ENCODE data around the gene ST7L. TPM values are rescaled to one million over a fixed set of nuclear protein-coding genes. Genes with fewer than 3 reads are reported as not detected.

The ST7L gene
- total RNA-seq, 2 experiments from 2014 or later = 25.5 to 29.8 TPM

DNA sequence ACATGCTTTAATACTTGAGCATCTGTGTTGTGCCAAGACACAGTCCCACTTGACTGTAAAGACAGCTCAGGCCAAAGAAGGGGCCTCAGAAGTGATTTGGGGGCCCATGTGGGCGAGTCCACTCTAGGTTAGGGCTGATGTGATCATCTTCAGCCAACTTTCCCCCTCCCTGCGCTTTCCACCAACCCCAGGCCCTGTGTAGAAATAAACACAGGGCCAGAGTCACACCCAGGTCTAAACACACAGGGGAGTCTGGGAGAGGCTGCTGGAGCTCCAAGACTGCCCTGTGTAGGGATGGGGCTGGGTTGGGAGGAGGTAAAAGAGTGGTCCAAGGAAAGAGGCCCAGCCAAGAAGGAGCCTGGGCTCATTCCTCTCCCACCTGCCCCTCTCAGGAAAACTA, 112.6 kb downstream of the ST7L start:
- Histone ChIP-seq H3K36me3 (ENCODE audit: insufficient read depth, low read length) (no peaks in the 10 kb centered on the region), H3K9me3 (ENCODE audit: control insufficient read depth in 1 of 2, insufficient read depth in 1 of 2, low read length in 2 of 2) (peaks cover 0 to 4% of the 10 kb centered on the region in 2 experiments), H3K4me3 (ENCODE audit: low read length) (no peak overlapping the region), H3K27me3 (ENCODE audit: control insufficient read depth in 1 of 2, insufficient read depth in 2 of 2, low read length in 2 of 2) (peaks cover 35 to 57% of the 10 kb centered on the region in 2 experiments), H3K27ac (ENCODE audit: low read depth in 1 of 2, low read length in 2 of 2) (no peak overlapping the region), H3K4me1 (ENCODE audit: insufficient read depth, low read length) (peaks cover 34% of the 10 kb centered on the region)
- DNase-seq = no peak
- Mint-ChIP-seq H3K36me3 (ENCODE audit: low read depth) (no peaks in the 10 kb centered on the region), H3K27me3 (peaks cover 56% of the 10 kb centered on the region), H3K9me3 (no peaks in the 10 kb centered on the region), H3K4me1 (ENCODE audit: low read depth) (peaks cover 7% of the 10 kb centered on the region), H3K27ac (no peak overlapping the region), H3K4me3 (no peak overlapping the region)
- intact Hi-C loops (cut with DNase I, micrococcal nuclease) = no loop called here
- ATAC-seq (ENCODE audit: poor library complexity) = no peak
- CTCF ChIA-PET = no interaction called here
- POLR2A ChIA-PET = no interaction called here
- TF ChIP-seq CTCF (IDR thresholded peaks at IDR 0.05) = no peak

- ChIA-PET POLR2A (no interaction called here), CTCF (interaction anchor here (0.5 kb wide), 1 partner anchor 169 kb away, joined by 3 read pairs; no protein-coding TSS in a partner anchor)
- H3K36me3 ChIP-seq (ENCODE audit: insufficient read depth, low read length) = no peaks in the 10 kb centered on the region
- H3K27me3 ChIP-seq (ENCODE audit: control insufficient read depth in 1 of 2, insufficient read depth in 2 of 2, low read length in 2 of 2) = peaks cover 40 to 61% of the 10 kb centered on the region in 2 experiments
- H3K4me3 ChIP-seq (ENCODE audit: low read length) = no peak overlapping the region
- H3K4me3 Mint-ChIP-seq = no peak overlapping the region
- no peak overlapping the region for H3K27ac ChIP-seq (ENCODE audit: low read depth in 1 of 2, low read length in 2 of 2)
- peaks cover 0 to 4% of the 10 kb centered on the region in 2 experiments for H3K9me3 ChIP-seq (ENCODE audit: control insufficient read depth in 1 of 2, insufficient read depth in 1 of 2, low read length in 2 of 2)
- no peak for TF ChIP-seq CTCF (IDR thresholded peaks at IDR 0.05)
- no peaks in the 10 kb centered on the region for H3K9me3 Mint-ChIP-seq
- intact Hi-C loops (cut with DNase I, micrococcal nuclease) = no loop called here
- peaks cover 60% of the 10 kb centered on the region for H3K27me3 Mint-ChIP-seq
- H3K27ac Mint-ChIP-seq = no peak overlapping the region
- no peak for DNase-seq
- peaks cover 34% of the 10 kb centered on the region for H3K4me1 ChIP-seq (ENCODE audit: insufficient read depth, low read length)
- peaks cover 7% of the 10 kb centered on the region for H3K4me1 Mint-ChIP-seq (ENCODE audit: low read depth)
- ATAC-seq (ENCODE audit: poor library complexity) = no peak
- no peaks in the 10 kb centered on the region for H3K36me3 Mint-ChIP-seq (ENCODE audit: low read depth)
These were observed 113.1 kb downstream of the ST7L start for GRCh38 chr1:112505878-112506277.

DNA sequence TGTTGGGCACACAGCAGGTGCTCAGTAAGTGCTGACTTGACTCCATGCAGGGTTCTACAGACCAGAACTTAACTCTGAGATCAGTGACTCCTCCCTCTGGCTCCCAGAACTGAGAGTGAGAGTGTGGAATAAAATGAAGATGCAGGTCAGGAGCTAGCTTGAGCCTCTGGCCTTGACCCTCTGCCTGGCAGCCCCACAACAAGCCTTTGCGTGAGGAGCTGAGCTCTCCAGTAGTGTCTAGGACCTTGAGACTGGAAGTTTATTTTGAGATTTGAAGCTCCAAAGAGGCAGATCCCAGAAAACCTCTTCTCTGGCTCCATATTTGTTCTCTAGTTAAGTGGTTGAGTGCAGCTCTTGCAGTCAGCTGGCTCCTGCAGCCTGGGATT, 113.5 kb downstream of the ST7L start:
- Mint-ChIP-seq H3K27me3 (peaks cover 57% of the 10 kb centered on the region), H3K4me1 (ENCODE audit: low read depth) (peaks cover 7% of the 10 kb centered on the region), H3K27ac (no peak overlapping the region), H3K36me3 (ENCODE audit: low read depth) (no peaks in the 10 kb centered on the region), H3K4me3 (no peak overlapping the region), H3K9me3 (no peaks in the 10 kb centered on the region)
- no peak for DNase-seq
- no peak for ATAC-seq (ENCODE audit: poor library complexity)
- Histone ChIP-seq H3K4me1 (ENCODE audit: insufficient read depth, low read length) (peaks cover 34% of the 10 kb centered on the region), H3K27me3 (ENCODE audit: control insufficient read depth in 1 of 2, insufficient read depth in 2 of 2, low read length in 2 of 2) (peaks cover 41 to 62% of the 10 kb centered on the region in 2 experiments), H3K36me3 (ENCODE audit: insufficient read depth, low read length) (no peaks in the 10 kb centered on the region), H3K4me3 (ENCODE audit: low read length) (no peak overlapping the region), H3K9me3 (ENCODE audit: control insufficient read depth in 1 of 2, insufficient read depth in 1 of 2, low read length in 2 of 2) (peaks cover 0 to 4% of the 10 kb centered on the region in 2 experiments), H3K27ac (ENCODE audit: low read depth in 1 of 2, low read length in 2 of 2) (no peak overlapping the region)
- CTCF ChIA-PET = interaction anchor here (0.5 kb wide), 1 partner anchor 168 kb away, joined by 3 read pairs; no protein-coding TSS in a partner anchor
- POLR2A ChIA-PET = no interaction called here
- TF ChIP-seq CTCF (IDR thresholded peaks at IDR 0.05) = no peak
- intact Hi-C loops (cut with DNase I, micrococcal nuclease) = no loop called here

Measured in CD4-positive, alpha-beta T cell (primary cell).